Measurements from ENCODE around the gene MCF2L2.
"Not testable (repeated sequence)": the region's sequence is repeated elsewhere in the genome, so short reads cannot be mapped to it uniquely, and the experiment has no call there.

Gene MCF2L2, protein sequence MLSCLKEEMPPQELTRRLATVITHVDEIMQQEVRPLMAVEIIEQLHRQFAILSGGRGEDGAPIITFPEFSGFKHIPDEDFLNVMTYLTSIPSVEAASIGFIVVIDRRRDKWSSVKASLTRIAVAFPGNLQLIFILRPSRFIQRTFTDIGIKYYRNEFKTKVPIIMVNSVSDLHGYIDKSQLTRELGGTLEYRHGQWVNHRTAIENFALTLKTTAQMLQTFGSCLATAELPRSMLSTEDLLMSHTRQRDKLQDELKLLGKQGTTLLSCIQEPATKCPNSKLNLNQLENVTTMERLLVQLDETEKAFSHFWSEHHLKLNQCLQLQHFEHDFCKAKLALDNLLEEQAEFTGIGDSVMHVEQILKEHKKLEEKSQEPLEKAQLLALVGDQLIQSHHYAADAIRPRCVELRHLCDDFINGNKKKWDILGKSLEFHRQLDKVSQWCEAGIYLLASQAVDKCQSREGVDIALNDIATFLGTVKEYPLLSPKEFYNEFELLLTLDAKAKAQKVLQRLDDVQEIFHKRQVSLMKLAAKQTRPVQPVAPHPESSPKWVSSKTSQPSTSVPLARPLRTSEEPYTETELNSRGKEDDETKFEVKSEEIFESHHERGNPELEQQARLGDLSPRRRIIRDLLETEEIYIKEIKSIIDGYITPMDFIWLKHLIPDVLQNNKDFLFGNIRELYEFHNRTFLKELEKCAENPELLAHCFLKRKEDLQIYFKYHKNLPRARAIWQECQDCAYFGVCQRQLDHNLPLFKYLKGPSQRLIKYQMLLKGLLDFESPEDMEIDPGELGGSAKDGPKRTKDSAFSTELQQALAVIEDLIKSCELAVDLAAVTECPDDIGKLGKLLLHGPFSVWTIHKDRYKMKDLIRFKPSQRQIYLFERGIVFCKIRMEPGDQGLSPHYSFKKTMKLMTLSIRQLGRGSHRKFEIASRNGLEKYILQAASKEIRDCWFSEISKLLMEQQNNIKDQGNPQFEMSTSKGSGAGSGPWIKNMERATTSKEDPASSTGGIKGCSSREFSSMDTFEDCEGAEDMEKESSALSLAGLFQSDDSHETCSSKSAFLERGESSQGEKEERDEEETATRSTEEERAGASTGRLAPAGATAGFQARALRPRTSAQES

DNA sequence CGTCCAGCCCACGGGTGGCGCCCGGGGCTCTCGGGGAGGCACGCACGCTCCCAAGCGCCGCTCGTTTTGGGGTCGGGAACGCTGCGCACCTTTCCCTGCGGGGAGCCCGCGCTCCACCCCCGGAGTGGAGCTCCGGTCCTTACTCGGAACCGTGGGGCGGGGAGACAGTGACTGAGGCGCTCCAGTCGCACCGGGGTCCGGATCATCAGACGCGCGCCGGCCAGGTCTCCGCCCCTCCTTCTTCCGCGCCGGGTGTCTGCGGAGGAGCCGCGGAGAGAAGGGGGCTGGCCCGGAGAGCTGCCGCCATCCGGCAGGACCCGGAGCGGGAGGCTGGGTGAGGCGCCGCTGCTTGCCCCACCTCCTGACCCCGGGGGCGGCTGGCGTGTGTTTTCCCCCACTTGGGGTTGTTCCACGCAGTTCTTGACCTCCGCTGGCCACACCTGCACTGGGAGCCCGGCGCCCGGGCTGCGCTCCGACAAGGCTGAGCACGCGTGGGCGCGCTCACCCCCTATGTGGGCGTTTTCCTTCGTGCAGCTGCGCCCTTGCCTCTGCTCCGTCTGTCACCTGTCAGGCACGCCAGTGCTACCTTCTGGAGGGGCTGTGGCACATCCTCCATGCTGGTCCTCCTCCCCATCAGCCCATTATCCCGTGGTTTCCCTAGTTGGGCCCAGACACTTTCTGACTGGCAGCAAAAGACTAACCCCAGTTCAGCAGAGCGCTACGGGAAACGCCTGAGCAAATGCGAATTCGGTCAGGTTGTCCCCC is at the start of gene MCF2L2:
TSS of gene MCF2L2 (minus strand) at position 173 of the 765 bp plus-strand sequence. CDS start 642 bp downstream, outside the sequence.
- peak in 28 of 51 donors; percentile 6 to 78 (median 40) for DNase-seq

DNA sequence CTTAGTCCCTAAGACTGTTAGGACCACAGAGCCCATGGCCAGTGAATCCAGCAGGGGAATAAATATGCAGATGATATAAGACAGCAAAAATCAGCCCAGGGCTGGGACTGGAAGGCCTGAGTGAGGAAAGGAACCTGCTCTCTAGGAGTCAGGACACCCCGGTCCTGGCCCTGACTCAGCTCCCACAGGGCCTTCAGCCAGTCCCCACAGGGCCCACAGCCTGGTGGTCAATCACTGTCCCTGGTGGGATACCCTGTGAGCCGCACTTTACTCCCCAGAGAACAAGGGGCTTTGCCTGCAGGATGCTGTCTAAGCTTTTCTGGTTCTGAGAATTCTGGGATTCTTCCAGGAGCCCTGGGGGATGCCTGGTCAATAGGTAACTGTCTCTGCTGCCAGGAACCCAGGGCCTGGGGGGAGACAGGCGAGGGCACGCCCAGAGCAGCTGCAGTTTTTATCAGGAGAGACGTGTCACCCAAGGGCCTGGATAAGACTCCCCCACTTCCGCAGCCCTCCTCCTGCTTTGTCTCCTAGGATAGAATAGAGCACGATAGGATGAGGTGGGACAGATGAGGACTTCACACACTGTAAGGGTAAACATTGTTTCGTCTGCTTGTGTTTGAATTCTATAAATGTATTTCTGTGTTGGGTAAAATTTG is 49.5 kb upstream of the MCF2L2 start:
- DNase-seq = no peak

DNA sequence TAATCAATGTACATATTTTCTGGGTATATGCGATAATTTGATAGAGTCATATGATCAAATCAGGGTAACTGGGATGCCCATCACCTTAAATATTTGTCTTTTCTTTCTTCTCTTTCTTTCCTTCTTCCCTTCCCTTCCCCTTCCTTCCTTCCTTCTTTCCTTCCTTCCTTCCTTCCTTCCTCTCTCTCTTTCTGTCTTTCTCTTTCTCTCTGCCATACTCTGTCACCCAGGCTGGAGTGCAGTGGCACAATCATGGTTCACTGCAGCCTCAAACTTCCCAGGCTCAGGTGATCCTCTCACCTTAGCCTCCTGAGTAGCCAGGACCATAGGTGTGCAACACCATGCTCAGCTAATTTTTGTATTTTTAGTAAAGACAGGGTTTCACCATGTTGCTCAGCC is 47.3 kb upstream of the MCF2L2 start:
- DNase-seq = not testable (repeated sequence)

DNA sequence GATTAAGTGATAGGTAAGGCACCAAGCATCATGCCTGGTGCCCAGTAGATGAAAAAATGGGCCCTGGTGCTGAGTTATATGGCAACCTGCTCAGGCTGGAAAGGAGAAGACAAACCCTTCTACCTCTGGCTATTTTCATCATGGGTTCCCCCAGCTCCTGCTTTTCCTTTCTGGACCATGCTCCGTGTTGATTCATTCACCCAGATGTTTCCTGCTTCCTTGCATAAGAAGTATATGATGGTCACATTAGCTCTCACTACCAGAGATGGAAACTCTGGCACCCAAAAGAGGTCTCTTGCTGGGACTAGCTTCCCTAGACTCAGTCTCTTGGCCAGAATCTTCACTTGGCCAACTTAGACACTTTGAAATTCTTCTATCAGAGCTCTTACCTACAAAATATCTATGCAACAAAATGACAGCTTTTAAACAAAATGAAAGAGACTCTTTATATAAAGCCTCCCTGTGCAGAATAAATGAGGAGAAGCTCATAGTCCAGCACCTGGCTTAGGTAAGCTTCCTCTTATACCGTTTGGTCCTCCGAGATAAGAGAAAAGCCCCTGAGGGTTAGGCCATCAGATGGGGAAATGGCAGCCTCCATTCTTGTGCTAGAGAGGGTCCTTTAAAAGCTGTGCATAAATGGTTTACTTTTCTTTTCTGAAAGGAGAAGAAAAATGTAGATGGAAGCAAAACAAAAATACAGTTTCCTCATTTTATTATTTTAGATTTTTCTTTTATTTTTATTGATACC is 46.8 kb upstream of the MCF2L2 start:
- DNase-seq = no peak

DNA sequence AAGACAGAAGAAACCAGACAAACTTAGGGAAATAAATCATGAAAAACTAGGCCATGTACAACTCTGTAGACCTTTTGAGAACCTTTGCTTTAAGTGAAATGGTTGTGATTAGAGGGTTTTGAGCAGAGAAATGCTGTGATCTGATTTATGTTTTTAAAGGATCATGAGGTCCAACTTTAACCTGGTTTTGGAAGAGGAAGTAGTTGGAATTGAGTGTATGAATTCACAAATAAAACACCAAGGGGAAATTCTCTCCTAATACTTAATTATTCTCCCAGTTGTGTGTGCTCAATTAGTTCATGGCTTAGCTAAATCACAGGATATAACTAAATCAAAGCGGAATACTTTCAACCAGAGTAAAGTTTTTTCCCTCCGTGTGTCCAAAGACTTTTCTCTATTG is 45.5 kb upstream of the MCF2L2 start:
- no peak for DNase-seq

DNA sequence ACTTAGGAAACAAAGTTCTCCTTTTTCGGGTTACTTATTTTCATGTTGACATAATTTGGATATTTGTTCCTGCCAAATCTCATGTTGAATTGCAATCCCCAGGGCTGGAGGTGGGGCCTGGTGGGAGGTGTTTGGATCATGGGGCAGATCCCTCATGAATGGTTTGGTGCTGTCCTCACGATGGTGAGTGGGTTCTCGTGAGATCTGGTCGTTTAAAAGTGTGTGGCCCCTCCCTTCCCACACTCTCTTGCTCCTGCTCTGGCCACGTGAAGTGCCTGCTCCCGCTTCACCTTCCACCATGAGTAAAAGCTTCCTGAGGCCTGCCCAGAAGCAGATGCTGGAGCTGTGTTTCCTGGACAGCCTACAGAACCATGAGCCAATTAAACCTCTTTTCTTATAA is 43.7 kb upstream of the MCF2L2 start:
- no peak for DNase-seq

DNA sequence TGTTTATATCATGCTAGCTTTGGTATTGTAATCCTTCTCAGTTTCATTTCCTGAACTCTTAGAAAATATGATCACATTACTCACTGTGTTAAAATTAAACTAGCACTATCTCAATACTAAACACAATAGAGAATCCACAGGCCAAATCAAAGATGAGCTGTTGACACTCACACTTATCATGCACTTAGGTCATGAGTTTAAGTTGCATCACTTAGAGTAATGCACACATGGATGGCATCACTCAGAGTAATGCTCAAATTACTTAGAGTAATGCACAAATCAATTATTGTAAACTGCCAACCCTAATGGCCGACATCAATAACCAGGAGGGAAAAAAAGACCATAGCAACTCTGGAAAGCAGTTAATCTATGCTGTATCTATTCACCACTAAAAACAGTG is 40.0 kb upstream of the MCF2L2 start:
- no peak for DNase-seq

DNA sequence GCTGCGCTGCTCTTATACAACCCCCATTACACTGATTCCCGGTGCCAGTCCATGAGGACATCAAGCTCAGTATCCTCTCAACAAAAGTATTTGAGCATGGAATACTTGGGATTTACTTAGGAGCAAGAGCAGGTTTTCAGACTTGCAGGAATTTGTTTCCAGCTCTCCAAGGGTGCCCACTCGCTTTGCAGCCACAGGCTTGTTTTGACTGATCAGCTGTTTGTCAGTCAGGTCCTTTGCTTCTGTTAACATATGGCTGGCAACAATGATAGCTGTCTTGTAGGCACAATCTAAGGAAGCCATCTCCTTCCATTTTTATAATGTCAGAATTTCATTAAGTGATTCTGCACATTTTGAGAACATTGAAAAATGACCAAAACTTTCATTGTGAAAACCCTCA is 38.2 kb upstream of the MCF2L2 start:
- DNase-seq = no peak

DNA sequence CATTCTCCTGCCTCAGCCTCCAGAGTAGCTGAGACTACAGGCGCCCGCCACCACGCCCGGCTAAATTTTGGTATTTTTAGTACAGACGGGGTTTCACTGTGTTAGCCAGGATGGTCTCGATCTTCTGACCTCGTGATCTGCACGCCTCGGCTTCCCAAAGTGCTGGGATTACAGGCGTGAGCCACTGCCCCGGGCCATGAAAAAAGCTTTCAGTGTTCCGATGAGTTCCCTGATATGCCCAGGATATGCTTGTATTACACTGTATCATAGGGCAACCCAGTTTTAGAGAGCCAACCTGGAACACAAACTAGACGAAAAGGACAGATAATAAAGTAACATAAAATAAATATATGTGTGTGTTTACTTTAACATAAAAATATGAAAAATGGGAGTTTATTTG is 37.3 kb upstream of the MCF2L2 start:
- DNase-seq = not testable (repeated sequence)

DNA sequence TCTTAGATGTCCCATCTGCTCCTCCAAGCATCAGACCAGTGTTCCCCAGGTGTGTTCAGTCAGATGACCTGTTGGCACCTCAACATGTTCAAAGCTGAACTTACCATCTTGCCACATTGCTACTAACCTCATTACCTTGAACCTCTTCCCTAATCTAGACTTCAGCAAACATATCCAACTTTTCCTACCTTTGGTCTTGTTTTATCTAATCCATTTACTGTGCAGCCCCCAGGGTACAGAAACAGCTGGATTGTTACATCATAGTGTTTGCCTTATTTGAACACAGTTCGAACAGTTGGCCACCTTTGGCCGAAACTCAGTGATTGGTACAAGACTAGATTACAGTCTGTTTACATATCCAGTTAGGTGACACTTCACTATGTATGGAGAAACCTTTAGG is 36.1 kb upstream of the MCF2L2 start:
- no peak for DNase-seq

DNA sequence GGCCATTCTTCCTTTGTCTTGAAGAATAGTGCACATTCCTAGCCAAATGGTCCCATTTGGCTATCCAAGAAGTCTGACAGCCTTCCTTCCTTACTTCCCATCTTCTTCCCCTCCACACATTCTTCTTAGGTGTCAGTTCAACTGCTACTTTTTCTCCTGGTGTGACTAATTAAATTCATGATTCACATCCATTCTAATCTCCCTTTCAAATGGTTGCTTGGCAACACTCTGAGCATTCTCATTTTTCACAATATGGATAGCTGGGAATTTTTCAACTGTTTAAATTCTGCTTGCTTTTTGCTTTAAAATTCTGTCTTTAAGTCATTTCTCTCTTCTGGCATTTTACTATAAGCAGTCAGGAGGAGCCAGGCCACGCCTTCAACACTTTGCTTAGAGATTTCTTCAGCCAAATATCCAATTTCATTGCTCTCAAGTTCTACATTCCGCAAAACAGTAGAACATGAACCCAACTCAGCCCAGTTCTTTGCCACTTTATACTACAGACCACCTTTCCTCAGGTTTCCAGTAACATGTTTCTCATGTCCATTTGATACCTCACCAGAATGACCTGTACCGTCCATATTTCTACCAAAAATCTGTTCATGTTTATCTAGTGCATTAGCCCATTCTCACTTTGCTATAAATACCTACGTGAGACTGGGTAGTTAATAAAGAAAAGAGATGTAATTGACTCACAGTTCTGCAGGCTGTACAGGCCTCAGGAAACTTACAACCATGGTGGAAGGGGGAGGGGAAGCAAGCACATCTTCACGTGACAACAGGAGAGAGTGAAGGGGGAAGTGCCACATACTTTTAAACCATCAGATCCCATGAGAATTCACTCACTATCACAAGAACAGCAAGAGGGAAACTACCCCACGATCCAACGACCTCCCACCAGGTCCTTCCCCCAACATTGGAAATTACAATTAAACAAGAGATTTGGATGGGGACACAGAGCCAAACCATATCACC is 31.9 kb upstream of the MCF2L2 start:
- DNase-seq = peak in 1 of 51 donors; percentile 20

DNA sequence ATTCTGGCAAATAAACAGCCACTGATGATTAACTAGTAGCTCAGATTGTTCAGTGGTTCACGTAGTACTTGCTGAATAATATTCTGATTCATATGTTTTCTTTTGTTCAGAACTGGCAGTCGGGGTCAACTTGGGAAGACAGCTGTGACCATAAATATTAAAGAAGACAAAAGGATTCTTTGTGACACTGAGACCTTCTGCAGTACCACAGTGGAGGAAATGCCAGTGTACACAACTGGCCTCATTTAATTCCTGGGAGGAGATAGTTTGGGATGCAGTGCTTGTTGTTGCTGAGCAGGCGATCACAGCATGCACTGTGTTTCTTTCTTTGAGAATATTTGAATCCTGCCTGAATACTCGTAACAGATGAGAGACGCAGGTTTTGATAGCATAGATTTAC is 26.7 kb upstream of the MCF2L2 start:
- DNase-seq = peak in 18 of 51 donors; percentile 2 to 83 (median 27)

DNA sequence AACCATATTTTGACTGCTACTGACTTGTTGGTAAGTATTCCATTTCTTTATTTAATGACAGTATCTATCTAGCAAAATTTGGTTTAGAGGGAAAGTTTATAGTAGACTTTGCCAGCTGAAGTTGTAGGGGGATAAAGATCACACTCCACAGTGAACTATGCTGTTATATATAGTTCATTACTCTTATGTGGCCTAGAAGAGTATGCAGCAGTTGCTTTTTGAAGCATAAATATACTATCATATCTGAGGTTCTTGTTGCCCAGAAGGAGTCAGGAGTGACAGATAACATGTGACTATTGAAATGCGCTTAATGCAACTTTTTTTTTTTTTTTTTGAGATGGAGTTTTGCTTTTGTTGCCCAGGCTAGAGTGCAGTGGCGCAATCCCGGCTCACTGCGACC is 25.6 kb upstream of the MCF2L2 start:
- DNase-seq = no peak

DNA sequence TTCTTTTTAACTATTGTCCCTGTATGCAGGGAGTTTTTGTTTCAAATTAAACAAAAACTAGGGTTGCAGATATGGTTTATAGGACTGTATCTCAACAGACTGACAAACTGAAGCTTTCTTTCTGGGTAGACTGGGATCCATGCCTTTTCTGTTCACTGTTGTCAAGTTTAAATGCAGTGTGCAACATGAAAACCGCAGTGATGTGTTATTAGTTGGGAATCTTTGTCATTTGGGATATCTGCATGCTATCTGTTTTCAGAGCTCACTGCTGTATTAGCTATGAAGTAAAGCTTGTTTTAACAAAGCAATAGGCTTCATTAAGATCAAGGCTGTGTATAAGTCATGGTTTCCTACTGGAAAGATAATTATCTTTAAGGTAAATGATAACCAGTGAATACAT is 21.4 kb upstream of the MCF2L2 start:
- DNase-seq = no peak

DNA sequence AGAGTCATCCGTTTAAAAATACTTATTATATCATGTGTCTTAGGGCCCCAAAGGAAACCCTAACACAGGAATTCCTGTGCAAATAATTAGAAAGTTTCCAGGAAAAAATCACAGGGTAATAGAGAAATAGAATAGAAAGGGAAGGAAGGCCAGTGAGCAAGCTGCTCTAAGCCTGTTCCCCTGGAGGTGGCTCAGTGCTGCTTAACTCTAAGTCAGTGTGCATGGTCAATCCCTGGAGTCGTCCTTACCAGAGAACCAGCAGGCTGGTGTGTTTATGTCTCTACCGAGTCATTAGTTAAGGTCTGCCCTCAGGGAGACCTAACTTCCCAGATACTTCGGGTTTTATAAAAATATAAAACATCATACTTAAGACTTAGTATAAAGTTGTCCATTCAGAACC is 21.0 kb upstream of the MCF2L2 start:
- DNase-seq = peak in 7 of 51 donors; percentile 2 to 19 (median 7)

DNA sequence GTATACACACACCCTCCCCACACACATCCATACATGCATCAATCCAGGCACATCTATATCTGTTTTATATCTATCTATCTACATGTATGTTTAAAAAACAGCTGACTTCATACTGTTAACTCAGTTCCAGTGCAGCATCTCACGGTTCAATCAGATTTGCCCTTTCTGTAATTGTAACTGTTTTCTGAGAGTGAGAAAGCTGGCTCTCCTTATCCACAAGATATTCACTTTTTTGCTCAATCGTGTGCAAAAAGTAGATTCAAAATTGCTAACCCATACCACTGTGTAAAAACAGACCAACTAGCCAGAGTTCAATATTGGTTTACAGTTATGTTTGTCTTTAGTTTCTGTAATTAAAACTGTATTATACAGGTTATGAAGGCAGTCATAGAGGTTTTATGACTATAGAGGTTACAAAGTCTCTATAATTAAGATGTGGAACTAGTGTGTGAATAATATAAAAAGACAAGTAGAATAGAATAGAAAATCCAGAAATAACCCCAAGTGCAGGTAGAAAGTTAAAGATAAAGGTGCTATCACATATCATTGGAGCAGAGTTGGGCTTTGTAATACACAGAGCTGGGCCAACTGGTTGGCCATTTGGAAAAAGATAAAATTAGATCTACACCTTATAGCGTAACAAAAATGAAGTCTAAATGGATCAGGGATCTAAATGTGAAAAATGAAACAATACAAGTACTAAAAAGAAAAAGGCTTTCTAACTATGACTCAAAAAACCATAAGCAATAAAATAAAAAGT is 20.1 kb upstream of the MCF2L2 start:
- DNase-seq = peak in 1 of 51 donors; percentile 13

DNA sequence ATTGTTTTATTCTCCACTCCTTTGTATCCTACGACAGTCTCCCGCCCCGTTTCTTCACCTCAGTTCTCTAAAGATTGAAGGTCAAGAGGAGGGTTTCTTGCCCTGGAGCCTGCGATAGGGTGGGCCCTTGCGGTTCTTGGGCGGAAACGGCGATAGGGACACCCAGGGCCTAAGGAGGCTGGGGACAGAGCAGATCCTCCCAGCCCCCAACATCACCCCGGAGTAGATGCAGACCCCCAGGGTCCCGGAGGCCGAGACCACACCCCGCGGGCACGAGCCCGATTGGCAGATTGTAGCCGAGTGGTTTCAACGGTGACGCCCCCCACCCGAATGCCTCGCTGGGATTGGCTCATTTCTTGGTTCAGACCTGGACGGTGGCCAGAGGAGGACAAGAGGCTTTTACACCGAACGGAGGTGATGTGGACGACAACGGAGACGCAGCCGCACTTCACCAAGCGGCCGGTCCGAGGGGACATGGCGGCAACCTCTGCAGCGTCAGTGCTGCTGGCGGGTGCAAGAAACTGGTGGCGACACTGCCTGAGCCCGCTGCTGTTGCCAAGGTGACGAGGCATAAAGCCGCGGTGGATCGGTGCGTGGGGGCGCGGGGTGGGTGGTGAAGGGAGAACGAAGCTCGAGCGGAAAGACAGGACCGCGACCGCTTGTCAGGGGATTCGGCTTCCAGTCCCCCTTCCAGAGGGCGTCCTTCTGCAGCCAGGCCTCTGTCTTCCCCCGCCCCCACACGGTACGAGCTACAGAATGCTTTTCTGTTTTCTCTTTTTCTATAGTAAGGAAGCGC is 19.0 kb upstream of the MCF2L2 start:
- peak; percentile 49 to 91 (median 76) for DNase-seq
